HepG2 (cell line): ENCODE data around the gene MIR17HG. TPM values are rescaled to one million over a fixed set of nuclear protein-coding genes. Genes with fewer than 3 reads are reported as not detected.

Experiments
- FOSL2 ChIP-seq: sonication (generic); formaldehyde crosslinking; IDR thresholded peaks from 2 replicates; pipeline ENCODE4 v1.4.0; 2020; ENCODE audit warnings: missing genetic modification reagents
- IKZF5 ChIP-seq: IDR thresholded peaks from 2 replicates; pipeline ENCODE4 v1.6.1; 2018; ENCODE audit warnings: missing genetic modification reagents, mild to moderate bottlenecking, missing compliant biosample characterization
- KLF16 ChIP-seq, 2 experiments: sonication (generic) in 1 of 2; formaldehyde crosslinking in 1 of 2; IDR thresholded peaks; 2 replicates each; pipeline versions ENCODE4 v1.6.1 to v1.8.0; 2016 to 2023; ENCODE audit warnings: missing genetic modification reagents in 2 of 2, missing compliant biosample characterization in 1 of 2
- MYPOP ChIP-seq: sonication (generic); formaldehyde crosslinking; IDR thresholded peaks from 2 replicates; pipeline ENCODE4 v1.8.1; 2023; ENCODE audit warnings: mild to moderate bottlenecking, moderate library complexity, missing genetic modification reagents
- SMYD3 ChIP-seq: sonication (generic); formaldehyde crosslinking; IDR thresholded peaks from 2 replicates; pipeline ENCODE4 v1.8.1; 2023; ENCODE audit warnings: mild to moderate bottlenecking, missing genetic modification reagents
- TFAP4 ChIP-seq: sonication (generic); IDR thresholded peaks from 2 replicates; pipeline ENCODE4 v1.6.1; 2016; ENCODE audit warnings: low read depth, borderline replicate concordance
- ZBTB7A ChIP-seq: sonication (generic); formaldehyde crosslinking; IDR thresholded peaks from 2 replicates; pipeline ENCODE4 v1.8.0; 2022; ENCODE audit warnings: mild to moderate bottlenecking, missing genetic modification reagents
- ZNF274 ChIP-seq: sonication (generic); formaldehyde crosslinking; IDR thresholded peaks from 2 replicates; pipeline ENCODE4 v1.5.1; 2020; ENCODE audit warnings: mild to moderate bottlenecking, missing genetic modification reagents
- ZNF335 ChIP-seq: sonication (generic); formaldehyde crosslinking; IDR thresholded peaks from 2 replicates; pipeline ENCODE4 v1.4.0; 2020; ENCODE audit warnings: missing genetic modification reagents
- ZNF382 ChIP-seq: sonication (generic); formaldehyde crosslinking; IDR thresholded peaks from 2 replicates; pipeline ENCODE4 v1.5.0; 2020; ENCODE audit warnings: missing genetic modification reagents, mild to moderate bottlenecking, borderline replicate concordance
- ZNF558 ChIP-seq: sonication (generic); formaldehyde crosslinking; IDR thresholded peaks from 2 replicates; pipeline ENCODE4 v1.9.0; 2022; ENCODE audit warnings: mild to moderate bottlenecking, missing genetic modification reagents, borderline replicate concordance
- ZNF883 ChIP-seq: sonication (generic); formaldehyde crosslinking; IDR thresholded peaks from 2 replicates; pipeline ENCODE4 v1.5.1; 2020; ENCODE audit warnings: mild to moderate bottlenecking, missing genetic modification reagents; ENCODE audit errors: not compliant biosample characterization
- polyA plus RNA-seq, 8 experiments: library from polyadenylated mRNA; depleted of rRNA in 3 of 8; stranded (reverse) in 7 of 8; unstranded in 1 of 8; fragments of >200 nt; fragmentation: Illumina TruSeq in 4 of 8; extraction: Trizol in 4 of 8; gene quantifications; 2 replicates each; pipeline versions ENCODE4 v1.2.1 to v1.2.3, GENCODE V29; 2011 to 2016; ENCODE audit warnings: low read depth in 4 of 8, missing spikeins in 1 of 8, mixed read lengths in 1 of 8; ENCODE audit not compliant: insufficient read depth in 1 of 8
- total RNA-seq, 5 experiments: library from RNA; depleted of rRNA; stranded (reverse); fragments of >200 nt; fragmentation: Illumina TruSeq; extraction: Trizol; gene quantifications; 2 replicates each; pipeline ENCODE4 v1.2.3, GENCODE V29; 2016; ENCODE audit warnings: low read depth in 1 of 5
- TF ChIP-seq, protein P1 (sequence below), 2 experiments: sonication (generic) in 1 of 2; formaldehyde crosslinking in 1 of 2; IDR thresholded peaks; 2 replicates each; pipeline versions ENCODE4 v1.5.1 to v1.6.1; 2011 to 2020; ENCODE audit warnings: borderline replicate concordance in 1 of 2, low read depth in 1 of 2, low read length in 1 of 2, mild to moderate bottlenecking in 1 of 2, missing genetic modification reagents in 1 of 2, moderate library complexity in 1 of 2
- TF ChIP-seq, protein P2 (sequence below), 2 experiments: sonication (generic) in 1 of 2; formaldehyde crosslinking in 1 of 2; IDR thresholded peaks; 2 replicates each; pipeline versions ENCODE4 v1.4.0 to v1.6.1; 2016 to 2020; ENCODE audit warnings: borderline replicate concordance in 1 of 2, low read depth in 1 of 2, mild to moderate bottlenecking in 1 of 2, missing genetic modification reagents in 1 of 2

The MIR17HG gene
- total and polyA plus RNA-seq, 2 of the 13 experiments (the other 11 are each of a cell fraction or from before 2014, with no cell fraction given): 2.5 to 12.3 TPM

- TF ChIP-seq ZNF382 (CRISPR knock-in tag): no peak
- TF ChIP-seq KLF16 (CRISPR knock-in tag; IDR thresholded peaks at IDR 0.05): peak in 1 of 2 experiments; percentile 74; a peak in 2 of 4 replicates
- TF ChIP-seq, protein P1, sequence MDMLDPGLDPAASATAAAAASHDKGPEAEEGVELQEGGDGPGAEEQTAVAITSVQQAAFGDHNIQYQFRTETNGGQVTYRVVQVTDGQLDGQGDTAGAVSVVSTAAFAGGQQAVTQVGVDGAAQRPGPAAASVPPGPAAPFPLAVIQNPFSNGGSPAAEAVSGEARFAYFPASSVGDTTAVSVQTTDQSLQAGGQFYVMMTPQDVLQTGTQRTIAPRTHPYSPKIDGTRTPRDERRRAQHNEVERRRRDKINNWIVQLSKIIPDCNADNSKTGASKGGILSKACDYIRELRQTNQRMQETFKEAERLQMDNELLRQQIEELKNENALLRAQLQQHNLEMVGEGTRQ (IDR thresholded peaks at IDR 0.05; ENCODE audit: low read depth, low read length): no peak
- TF ChIP-seq, protein P1 (CRISPR knock-in tag; IDR thresholded peaks at IDR 0.05; ENCODE audit: borderline replicate concordance): no peak
- TF ChIP-seq, protein P2, sequence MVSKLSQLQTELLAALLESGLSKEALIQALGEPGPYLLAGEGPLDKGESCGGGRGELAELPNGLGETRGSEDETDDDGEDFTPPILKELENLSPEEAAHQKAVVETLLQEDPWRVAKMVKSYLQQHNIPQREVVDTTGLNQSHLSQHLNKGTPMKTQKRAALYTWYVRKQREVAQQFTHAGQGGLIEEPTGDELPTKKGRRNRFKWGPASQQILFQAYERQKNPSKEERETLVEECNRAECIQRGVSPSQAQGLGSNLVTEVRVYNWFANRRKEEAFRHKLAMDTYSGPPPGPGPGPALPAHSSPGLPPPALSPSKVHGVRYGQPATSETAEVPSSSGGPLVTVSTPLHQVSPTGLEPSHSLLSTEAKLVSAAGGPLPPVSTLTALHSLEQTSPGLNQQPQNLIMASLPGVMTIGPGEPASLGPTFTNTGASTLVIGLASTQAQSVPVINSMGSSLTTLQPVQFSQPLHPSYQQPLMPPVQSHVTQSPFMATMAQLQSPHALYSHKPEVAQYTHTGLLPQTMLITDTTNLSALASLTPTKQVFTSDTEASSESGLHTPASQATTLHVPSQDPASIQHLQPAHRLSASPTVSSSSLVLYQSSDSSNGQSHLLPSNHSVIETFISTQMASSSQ (IDR thresholded peaks at IDR 0.05; ENCODE audit: low read depth): no peak
- TF ChIP-seq, protein P2 (CRISPR knock-in tag; IDR thresholded peaks at IDR 0.05; ENCODE audit: borderline replicate concordance): no peak
- TF ChIP-seq FOSL2 (CRISPR knock-in tag): peak; percentile 21; the same call in 1 of the 2 replicates
- peak; percentile 88 for TF ChIP-seq ZNF274 (CRISPR knock-in tag)
- no peak for TF ChIP-seq TFAP4
- no peak for TF ChIP-seq ZNF335 (CRISPR knock-in tag)
- peak; percentile 68 for TF ChIP-seq ZNF883 (CRISPR knock-in tag)
- TF ChIP-seq SMYD3: no peak
- 0 out of 2 replicates have a peak, but pooled peaks have one; percentile 43 for TF ChIP-seq IKZF5 (CRISPR knock-in tag)
- peak; percentile 77; the same call in 1 of the 2 replicates for TF ChIP-seq ZNF558
- TF ChIP-seq ZBTB7A (CRISPR knock-in tag): no peak
- TF ChIP-seq MYPOP (CRISPR knock-in tag): peak; percentile 54; the same call in 1 of the 2 replicates
Observed at GRCh38 chr13:91347202-91347995, at the start of gene MIR17HG (continued).
